Epidermal melanocyte (primary cell): ENCODE measurements around the gene SUSD2.
"Not testable (repeated sequence)": the region's sequence is repeated elsewhere in the genome, so short reads cannot be mapped to it uniquely, and the experiment has no call there.

Source experiments
- DNase-seq: peaks from one replicate; pipeline ENCODE4 v3.0.0; 2011; ENCODE audit warnings: low spot score; ENCODE audit not compliant: insufficient read length

The SUSD2 gene

GRCh38 chr22:24213111-24213510, 31.8 kb downstream of the SUSD2 start:
- DNase-seq = not testable (repeated sequence)

- DNase-seq = no peak
Observed at GRCh38 chr22:24214467-24215285, 33.4 kb downstream of the SUSD2 start.

- no peak for DNase-seq
Observed at GRCh38 chr22:24216541-24217209, 35.4 kb downstream of the SUSD2 start.

GRCh38 chr22:24217384-24217783, 36.1 kb downstream of the SUSD2 start:
- DNase-seq = no peak

- DNase-seq = no peak
Observed at GRCh38 chr22:24219750-24220149, 38.5 kb downstream of the SUSD2 start.

- no peak for DNase-seq
Observed at GRCh38 chr22:24224468-24224867, 43.2 kb downstream of the SUSD2 start.

- no peak for DNase-seq
Observed at GRCh38 chr22:24225044-24225601, 43.8 kb downstream of the SUSD2 start.

- no peak for DNase-seq
Observed at GRCh38 chr22:24225951-24226350, 44.7 kb downstream of the SUSD2 start.

- DNase-seq = no peak
Observed at GRCh38 chr22:24230911-24231656, 49.8 kb downstream of the SUSD2 start.

- no peak for DNase-seq
Observed at GRCh38 chr22:24231706-24232105, 50.4 kb downstream of the SUSD2 start.

- DNase-seq = no peak
Observed at GRCh38 chr22:24232124-24232523, 50.8 kb downstream of the SUSD2 start.

- no peak for DNase-seq
Observed at GRCh38 chr22:24232725-24233124, 51.4 kb downstream of the SUSD2 start.

GRCh38 chr22:24233235-24233634, 51.9 kb downstream of the SUSD2 start:
- DNase-seq = no peak

- DNase-seq = no peak
Observed at GRCh38 chr22:24233816-24234215, 52.5 kb downstream of the SUSD2 start.

GRCh38 chr22:24235315-24235714, 54.0 kb downstream of the SUSD2 start:
- DNase-seq = no peak

GRCh38 chr22:24236656-24237055, 55.4 kb downstream of the SUSD2 start:
- no peak for DNase-seq

- DNase-seq = not testable (repeated sequence)
Observed at GRCh38 chr22:24238101-24238694, 56.9 kb downstream of the SUSD2 start.
